GM18951 (cell line): ENCODE data around the gene TPT1.

Experiments
- POLR2A ChIP-seq: IDR thresholded peaks from 4 replicates; pipeline ENCODE4 v1.6.1; 2011; ENCODE audit warnings: mild to moderate bottlenecking; ENCODE audit not compliant: insufficient read length, insufficient read depth; ENCODE audit errors: extremely low read depth
- in situ Hi-C: fragments of 300-500 bp; cut with MboI; formaldehyde crosslinking; loops from one replicate; pipeline ENCODE4 v1.12.0; 2022; ENCODE audit warnings: low sequenced_read_pairs, mixed read lengths, inconsistent platforms; ENCODE audit not compliant: unreplicated experiment

The TPT1 gene

DNA sequence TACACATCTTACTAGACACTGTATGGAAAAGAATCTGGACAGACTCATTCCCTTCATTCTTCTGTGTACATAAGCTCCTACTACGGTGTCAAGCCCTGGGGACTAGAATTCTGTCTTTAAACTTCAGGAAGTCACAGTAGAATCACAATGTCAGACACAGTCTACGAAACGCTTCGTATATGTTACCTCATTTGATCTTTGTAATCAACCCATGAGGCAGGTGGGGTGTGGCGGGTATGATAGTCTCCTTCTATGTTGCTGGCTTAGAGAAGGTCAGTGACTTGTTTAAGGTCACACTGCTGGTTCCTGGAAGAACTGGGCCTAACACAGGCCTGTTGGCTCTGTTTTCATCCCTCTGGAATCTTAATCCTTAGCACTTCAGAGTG is 32.2 kb upstream of the TPT1 start:
- in situ Hi-C loops = no loop called here
- TF ChIP-seq POLR2A = no peak

- in situ Hi-C loops = no loop called here
- no peak for TF ChIP-seq POLR2A
These were observed 31.5 kb upstream of the TPT1 start for GRCh38 chr13:45372189-45373161.

- in situ Hi-C loops = no loop called here
- no peak for TF ChIP-seq POLR2A
These were observed 30.0 kb upstream of the TPT1 start for GRCh38 chr13:45370922-45371406.

- in situ Hi-C loops = no loop called here
- TF ChIP-seq POLR2A = no peak
These were observed 28.1 kb upstream of the TPT1 start for GRCh38 chr13:45369116-45369515.

- TF ChIP-seq POLR2A = no peak
- in situ Hi-C loops = no loop called here
These were observed 27.6 kb upstream of the TPT1 start for GRCh38 chr13:45368571-45368970.

DNA sequence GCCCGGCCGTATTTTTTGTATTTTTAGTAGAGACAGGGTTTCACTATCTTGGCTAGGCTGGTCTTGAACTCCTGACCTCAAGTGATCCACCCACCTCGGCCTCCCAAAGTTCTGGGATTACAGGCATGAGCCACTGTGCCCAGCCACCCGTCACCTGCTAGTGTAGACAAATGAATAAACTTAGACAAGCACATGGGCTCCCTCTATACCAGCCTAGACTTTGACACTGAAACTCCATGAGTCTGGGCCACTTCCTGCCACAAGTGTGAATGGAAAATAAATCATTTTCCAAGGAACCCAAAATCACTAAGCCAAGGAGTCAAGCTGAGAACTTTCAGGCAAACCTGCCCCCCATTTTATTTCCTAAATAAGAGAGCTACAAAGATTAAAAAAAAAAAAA is 27.0 kb upstream of the TPT1 start:
- in situ Hi-C loops = no loop called here
- no peak for TF ChIP-seq POLR2A

- in situ Hi-C loops = no loop called here
These were observed 26.4 kb upstream of the TPT1 start for GRCh38 chr13:45367358-45367757.

DNA sequence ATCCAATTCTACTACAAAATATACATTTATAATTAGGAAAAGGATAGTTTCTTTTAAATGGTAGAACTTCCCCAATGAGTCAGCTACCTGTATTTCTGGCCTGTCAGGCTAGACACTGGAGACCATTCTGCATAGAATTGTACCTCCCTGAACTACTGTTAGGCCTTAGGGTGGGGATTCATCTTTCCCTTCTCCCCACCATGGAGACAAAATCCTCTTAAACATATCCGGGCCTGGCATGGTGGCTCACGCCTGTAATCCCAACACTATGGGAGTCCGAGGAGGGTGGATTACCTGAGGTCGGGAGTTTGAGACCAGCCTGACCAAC is 24.5 kb upstream of the TPT1 start:
- in situ Hi-C loops = no loop called here
- TF ChIP-seq POLR2A = no peak

More at GRCh38 chr13:45367358-45367757, 26.4 kb upstream of the TPT1 start:
- no peak for TF ChIP-seq POLR2A

- TF ChIP-seq POLR2A = no peak
- in situ Hi-C loops = no loop called here
These were observed 24.0 kb upstream of the TPT1 start for GRCh38 chr13:45364876-45365557.

DNA sequence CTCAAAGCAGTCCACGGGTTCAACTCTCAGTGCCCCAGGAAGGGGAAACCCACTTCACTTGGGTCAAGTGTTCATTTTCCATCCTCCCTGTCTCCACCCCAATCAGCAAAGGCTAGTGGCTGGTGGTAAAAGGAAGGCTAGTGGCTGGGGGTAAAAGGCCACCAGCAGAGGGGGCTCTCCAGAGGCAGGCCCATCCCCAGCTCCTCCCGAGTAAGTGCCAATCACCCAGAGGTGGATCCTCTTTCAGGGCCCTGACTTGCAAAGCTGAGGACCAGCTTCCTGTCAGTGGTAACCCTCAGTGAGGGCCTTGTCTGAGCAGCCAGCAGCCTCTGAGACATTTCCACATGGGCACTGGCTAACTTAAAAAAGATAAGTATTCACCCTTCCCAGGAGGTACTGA is 22.0 kb upstream of the TPT1 start:
- no peak for TF ChIP-seq POLR2A
- in situ Hi-C loops = no loop called here

- TF ChIP-seq POLR2A = no peak
- in situ Hi-C loops = no loop called here
These were observed 20.7 kb upstream of the TPT1 start for GRCh38 chr13:45361596-45362206.

GRCh38 chr13:45356966-45357672 is 16.1 kb upstream of the TPT1 start:
- in situ Hi-C loops = no loop called here
- no peak for TF ChIP-seq POLR2A

DNA sequence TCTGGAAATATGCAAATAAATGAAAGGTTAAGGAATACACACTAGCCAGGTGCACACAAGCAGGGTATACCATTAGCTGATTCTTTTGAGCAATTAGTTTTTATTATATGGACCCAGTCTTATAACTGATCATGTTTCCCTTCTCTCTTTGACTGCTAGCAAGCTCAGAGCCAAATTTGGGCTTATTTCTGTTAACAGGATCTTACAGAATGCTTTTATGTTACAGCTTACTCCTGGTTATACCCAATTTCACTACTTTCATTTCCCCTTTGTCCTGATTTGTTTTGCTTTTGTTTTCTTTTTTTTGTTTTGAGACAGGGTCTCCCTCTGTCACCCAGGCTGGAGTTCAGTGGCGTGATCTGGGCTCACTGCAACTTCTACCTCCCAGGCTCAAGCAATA is 12.9 kb upstream of the TPT1 start:
- in situ Hi-C loops = no loop called here
- TF ChIP-seq POLR2A = no peak
